UCSD-AML1 (cell line): ENCODE measurements around the gene SBK1.
"Not testable (repeated sequence)": the region's sequence is repeated elsewhere in the genome, so short reads cannot be mapped to it uniquely, and the experiment has no call there.

Experiments
- DNase-seq: peaks from one replicate; lab custom pipeline; 2025; ENCODE audit not compliant: unreplicated experiment; lab: John Stamatoyannopoulos, UW

Gene SBK1

GRCh38 chr16:28291651-28292626 is at the start of gene SBK1:
Gene SBK1, plus strand, starts transcription at chr16:28292525. Its CDS starts 24,867 bp downstream, at chr16:28317392.
- peak; percentile 60 for DNase-seq

- DNase-seq, result not testable (repeated sequence)
Observed at GRCh38 chr16:28249483-28249882, 42.8 kb upstream of the SBK1 start.

DNA sequence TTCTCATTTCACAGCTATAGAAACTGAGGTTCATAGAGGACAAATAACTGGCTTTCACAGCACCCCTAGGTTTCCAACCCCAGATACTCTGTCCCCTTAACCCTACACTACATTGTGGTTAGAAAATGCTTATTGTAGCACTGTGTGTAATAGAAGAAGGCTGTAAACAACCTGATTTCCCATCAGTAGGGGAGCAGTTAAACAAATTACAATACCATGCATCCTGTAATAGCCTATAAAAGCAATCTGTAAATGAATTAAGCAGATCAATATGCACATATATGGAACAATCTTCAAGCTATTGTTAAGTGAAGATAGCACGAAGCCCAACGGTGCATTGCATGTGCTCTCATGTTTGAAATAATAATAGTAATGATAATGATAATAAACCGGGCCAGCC is 41.3 kb upstream of the SBK1 start:
- DNase-seq, result no peak

DNA sequence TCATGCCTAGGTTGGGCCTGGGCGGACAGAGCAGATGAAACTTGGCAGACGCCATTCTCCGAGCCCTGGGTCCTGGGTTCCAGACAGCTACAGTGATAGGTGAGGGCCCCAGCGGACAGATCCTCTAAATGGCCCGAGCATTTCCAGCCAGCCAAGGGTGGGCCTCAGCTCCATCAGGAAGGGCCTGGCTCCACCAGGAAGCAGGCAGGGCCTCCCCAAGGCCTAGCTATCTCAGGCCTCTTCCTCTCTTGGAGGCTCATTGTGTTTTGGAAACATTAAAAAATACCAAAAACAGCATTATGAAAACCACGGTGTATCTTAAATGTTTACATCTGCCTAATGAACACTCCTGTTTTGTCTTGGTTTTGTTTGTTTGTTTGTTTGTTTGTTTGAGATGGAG is 38.2 kb upstream of the SBK1 start:
- no peak for DNase-seq

GRCh38 chr16:28255838-28256237 is 36.5 kb upstream of the SBK1 start:
- no peak for DNase-seq

- no peak for DNase-seq
Observed at GRCh38 chr16:28257256-28257655, 35.1 kb upstream of the SBK1 start.

GRCh38 chr16:28258567-28258966 is 33.8 kb upstream of the SBK1 start:
- no peak for DNase-seq

DNA sequence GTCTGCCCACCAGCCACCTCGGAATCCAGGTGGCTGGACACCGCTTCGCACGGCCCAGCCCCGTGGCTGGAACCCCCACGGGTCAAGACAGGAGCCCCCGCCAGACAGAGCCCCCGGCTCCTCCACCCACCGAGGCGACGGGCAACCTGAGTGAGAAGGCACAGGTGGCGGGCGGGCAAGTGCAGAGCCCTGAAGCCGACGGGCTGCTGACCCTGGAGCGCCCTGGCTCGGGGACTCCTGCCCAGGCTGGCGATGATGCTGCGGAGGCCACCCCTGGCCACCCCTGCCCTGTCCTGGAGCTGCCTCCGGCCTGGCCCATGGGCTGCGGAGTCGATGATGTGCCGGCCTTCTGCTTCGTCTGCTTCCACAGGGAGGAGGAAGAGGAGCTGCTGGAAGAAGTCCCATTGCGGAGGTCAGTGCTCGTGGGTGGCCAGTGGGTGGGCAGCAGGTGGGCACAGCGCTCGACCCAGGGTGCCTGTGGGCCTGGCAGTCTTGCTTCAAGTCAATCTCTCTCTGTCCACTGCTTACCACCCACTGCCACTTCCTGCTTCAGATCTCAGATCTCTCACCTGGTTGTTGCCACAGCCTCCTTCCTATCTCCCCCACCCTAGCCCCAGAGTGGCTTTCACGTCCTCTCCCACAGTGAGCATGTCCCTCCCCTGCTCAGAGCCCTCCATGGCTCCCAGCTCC is 33.1 kb upstream of the SBK1 start:
- no peak for DNase-seq

GRCh38 chr16:28259781-28260150 is 32.6 kb upstream of the SBK1 start:
- no peak for DNase-seq

GRCh38 chr16:28260193-28260592 is 32.1 kb upstream of the SBK1 start:
- DNase-seq, result no peak

DNA sequence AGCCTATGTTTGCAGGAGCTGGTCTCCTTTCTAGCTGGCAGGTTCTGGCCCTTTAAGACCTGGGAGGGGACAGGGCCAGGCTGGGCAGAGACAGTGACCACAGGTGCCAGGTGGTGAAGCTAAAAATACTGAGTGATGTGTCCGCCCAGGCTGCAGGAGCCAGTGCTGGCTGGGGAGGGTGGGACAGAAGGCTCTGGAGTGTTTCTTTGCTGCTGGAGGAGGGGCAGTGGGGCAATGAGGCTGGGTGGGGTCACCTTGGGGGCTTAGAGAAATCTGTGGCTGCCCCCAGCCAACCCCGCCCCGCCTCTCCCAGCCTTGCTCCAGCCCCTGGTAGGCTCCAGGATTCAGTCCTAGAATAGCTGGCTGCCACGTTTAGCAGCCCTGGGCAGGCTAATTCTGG is 30.4 kb upstream of the SBK1 start:
- DNase-seq, result no peak

GRCh38 chr16:28263305-28263704 is 29.0 kb upstream of the SBK1 start:
- DNase-seq, result no peak

- no peak for DNase-seq
Observed at GRCh38 chr16:28264656-28265055, 27.7 kb upstream of the SBK1 start.

DNA sequence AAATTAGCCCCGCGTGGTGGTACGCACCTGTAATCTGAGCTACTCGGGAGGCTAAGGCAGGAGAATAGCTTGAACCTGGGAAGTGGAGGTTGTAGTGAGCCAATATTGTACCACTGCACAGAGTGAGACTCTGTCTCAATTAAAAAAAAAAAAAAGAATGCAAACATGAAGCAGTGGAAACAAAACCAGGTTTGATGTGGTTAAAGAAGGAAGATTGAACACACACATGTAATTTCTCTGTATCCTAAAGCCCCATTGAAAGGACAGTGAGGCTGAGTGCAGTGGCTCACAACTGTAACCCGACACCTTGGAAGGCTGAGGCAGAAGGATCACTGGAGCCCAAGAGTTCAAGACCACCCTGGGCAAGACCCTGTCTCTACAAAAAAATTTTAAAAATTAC is 26.5 kb upstream of the SBK1 start:
- no peak for DNase-seq

GRCh38 chr16:28267356-28267755 is 25.0 kb upstream of the SBK1 start:
- DNase-seq, result no peak

DNA sequence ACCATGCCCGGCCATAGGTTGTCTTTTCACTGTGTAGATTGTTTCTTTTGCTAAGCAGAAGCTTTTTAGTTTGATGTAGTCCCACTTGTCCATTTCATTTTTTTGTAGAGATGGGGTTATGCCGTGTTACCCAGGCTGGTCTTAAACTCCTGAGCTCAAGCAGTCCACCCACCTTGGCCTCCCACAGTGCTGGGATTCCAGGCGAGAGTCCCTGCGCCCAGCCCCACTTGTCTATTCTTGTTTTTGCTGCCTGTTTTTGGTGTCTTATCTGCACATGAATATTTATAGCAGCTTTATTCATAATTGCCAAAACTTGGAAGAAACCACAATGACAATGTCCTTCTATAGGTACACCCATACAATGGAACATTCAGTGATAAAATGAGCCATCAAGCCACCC is 18.8 kb upstream of the SBK1 start:
- DNase-seq, result no peak

GRCh38 chr16:28274676-28275075 is 17.6 kb upstream of the SBK1 start:
- DNase-seq, result no peak

DNA sequence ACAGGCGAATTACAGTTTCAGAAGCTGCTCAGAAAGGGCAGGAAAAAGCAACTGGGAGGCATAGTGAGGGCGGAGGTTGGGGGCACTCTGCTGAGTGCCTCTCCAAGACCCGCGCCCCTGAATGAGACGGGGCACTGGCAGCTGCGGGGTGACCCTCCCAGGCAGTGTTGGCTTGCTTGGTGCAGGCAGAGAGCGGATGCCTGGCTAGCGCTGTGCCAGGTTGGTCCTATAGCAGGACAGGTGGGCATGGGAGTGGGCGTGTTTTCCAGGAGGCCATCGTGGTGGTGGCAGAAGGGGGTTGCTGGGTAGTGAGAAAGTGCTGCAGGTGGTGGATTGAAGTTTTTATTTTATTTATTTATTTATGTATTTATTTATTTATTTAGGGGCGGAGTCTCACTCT is 16.0 kb upstream of the SBK1 start:
- no peak for DNase-seq

DNA sequence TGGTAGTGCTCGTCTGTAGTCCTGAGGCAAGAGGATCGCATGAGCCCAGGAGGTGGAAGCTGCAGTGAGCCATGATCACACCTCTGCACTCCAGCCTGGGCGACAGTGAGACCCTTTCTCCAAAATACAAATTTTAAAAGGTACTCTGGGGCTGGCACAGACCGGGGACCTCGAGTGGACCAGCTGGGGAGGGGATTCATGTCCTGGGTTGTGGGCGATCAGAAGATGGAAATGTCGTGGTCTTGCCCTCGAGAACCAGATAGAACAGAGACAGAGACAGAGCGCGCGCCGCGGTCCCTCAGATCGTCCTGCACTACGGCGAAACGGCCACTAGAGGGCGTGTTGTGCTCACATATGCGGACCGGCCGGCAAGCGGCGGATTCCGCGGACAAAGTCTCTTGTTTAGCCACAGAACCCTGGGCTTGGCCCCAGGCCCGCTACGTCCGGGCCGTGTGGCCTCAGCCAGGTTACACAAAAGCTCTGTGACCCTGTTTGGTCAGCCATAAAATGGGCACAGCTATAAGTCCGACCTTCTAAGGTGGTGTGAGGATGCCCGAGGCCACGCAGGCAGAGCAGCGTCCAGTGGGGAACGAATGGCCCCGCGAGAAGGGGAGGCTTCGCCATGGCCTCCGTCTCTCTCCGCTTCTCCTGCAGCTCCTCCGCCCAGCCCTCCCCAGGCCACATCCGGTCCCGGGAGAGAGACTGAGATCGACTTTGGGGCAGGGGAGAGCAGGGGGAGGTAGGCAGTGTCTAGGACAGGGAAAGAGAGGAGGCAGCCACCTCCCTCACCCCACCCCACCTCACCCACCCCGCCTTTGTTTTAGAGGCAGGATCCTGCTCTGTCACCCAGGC is 14.6 kb upstream of the SBK1 start:
- DNase-seq, result peak; percentile 81

DNA sequence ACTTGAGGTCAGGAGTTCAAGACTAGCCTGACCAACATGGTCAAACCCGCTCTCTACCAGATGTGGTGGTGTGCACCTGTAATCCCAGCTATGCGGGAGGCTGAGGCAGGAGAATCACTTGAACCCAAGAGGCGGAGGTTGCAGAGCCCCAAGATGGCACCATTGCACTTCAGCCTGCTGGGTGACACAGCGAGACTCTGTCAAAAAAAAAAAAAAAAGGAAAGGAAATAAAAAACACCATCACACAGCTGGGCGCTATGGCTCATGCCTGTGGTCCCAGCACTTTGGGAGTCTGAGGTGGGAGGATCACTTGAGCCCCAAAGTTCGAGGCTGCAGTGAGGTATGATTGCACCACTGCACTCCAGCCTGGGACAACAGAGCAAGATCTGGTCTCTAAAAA is 13.3 kb upstream of the SBK1 start:
- no peak for DNase-seq
